K562 (cell line): ENCODE results near the gene MAN2A1. TPM values are rescaled to one million over a fixed set of nuclear protein-coding genes. Genes with fewer than 3 reads are reported as not detected.

Experiments used
- ATAC-seq: fragments of 200-7000 bp; cut with Tn5 transposase; 3 replicates; pipeline ENCODE4 v1.9.1; 2020; ENCODE audit warnings: moderate library complexity
- BruUV-seq: library from RNA; stranded (reverse); fragments of 400-500 nt; replicated peaks from 2 replicates; lab custom pipeline; 2021; lab: Mats Ljungman, UMichigan
- CTCF ChIA-PET: fragments of 300-600 bp; formaldehyde crosslinking; extraction: SDS; loops from one replicate; lab custom pipeline; 2021; ENCODE audit warnings: low intra/inter-chr PET ratio; lab: Yijun Ruan, JAX
- POLR2A ChIA-PET: fragments of 300-600, 350-650 bp; sonication (Branson Sonifier 250); formaldehyde crosslinking; extraction: SDS; loops from one replicate; lab custom pipeline; 2021; ENCODE audit warnings: antibody characterized with exemption, inconsistent platforms; lab: Yijun Ruan, JAX
- DNase-seq, 4 experiments: peaks; one replicate each; pipeline versions ENCODE4 v3.0.0 to v3.0.0-alpha.2; 2011 to 2018; ENCODE audit warnings: low spot score in 3 of 4, mixed read lengths in 3 of 4; ENCODE audit errors: extremely low read depth in 1 of 4
- FAIRE-seq: peaks from 2 replicates; lab custom pipeline; 2011; peaks lifted over from hg19 to GRCh38; lab: Jason Lieb, UNC
- H2AFZ ChIP-seq: 2 replicates; pipeline ENCODE4 v1.6.0; 2011; ENCODE audit warnings: low read depth, low read length, control low read depth, inconsistent platforms
- H3K27ac ChIP-seq: fragments of 200-600 bp; 3 replicates; pipeline ENCODE4 v1.8.0; 2011; ENCODE audit warnings: low read depth, mild to moderate bottlenecking, control low read depth, inconsistent platforms, low read length, moderate library complexity, mixed read lengths; ENCODE audit errors: extremely low read depth
- H3K27me3 ChIP-seq, 2 experiments: fragments of 300-600 bp in 1 of 2; 2 replicates in 1 of 2; 3 replicates in 1 of 2; pipeline versions ENCODE4 v1.6.0 to v1.8.0; 2011; ENCODE audit warnings: inconsistent platforms in 2 of 2, low read length in 2 of 2, mild to moderate bottlenecking in 1 of 2, mixed read lengths in 1 of 2, moderate library complexity in 1 of 2; ENCODE audit not compliant: control insufficient read depth in 2 of 2, insufficient read depth in 2 of 2
- H3K36me3 ChIP-seq: fragments of 300-600 bp; 3 replicates; pipeline ENCODE4 v1.8.0; 2011; ENCODE audit warnings: mild to moderate bottlenecking, low read length, inconsistent platforms; ENCODE audit not compliant: control insufficient read depth, insufficient read depth
- H3K4me1 ChIP-seq, 2 experiments: fragments of 200-600 bp in 1 of 2; replicated peaks in 1 of 2; 2 replicates in 1 of 2; 3 replicates in 1 of 2; pipeline versions ENCODE4 v1.5.1 to v1.8.0; 2011; ENCODE audit warnings: inconsistent platforms in 2 of 2, low read length in 2 of 2, mild to moderate bottlenecking in 1 of 2, mixed read lengths in 1 of 2, moderate library complexity in 1 of 2; ENCODE audit not compliant: control insufficient read depth in 2 of 2, insufficient read depth in 2 of 2
- H3K4me2 ChIP-seq: 2 replicates; pipeline ENCODE4 v1.6.1; 2011; ENCODE audit warnings: low read length, control low read depth, inconsistent platforms, mixed read lengths; ENCODE audit not compliant: insufficient read depth
- H3K4me3 ChIP-seq: fragments of 200-600 bp; sonication (generic), shearing (Covaris generic); 2 replicates; pipeline ENCODE4 v1.5.1; 2016; ENCODE audit warnings: control low read depth, inconsistent platforms
- H3K79me2 ChIP-seq: fragments of 200-600 bp; 3 replicates; pipeline ENCODE4 v1.8.0; 2011; ENCODE audit warnings: low read length, inconsistent platforms; ENCODE audit not compliant: control insufficient read depth, insufficient read depth
- H3K9ac ChIP-seq, 2 experiments: 2 replicates each; pipeline versions ENCODE4 v1.6.0 to v1.6.1; 2011; ENCODE audit warnings: low read depth in 2 of 2, low read length in 2 of 2, control low read depth in 1 of 2, inconsistent platforms in 1 of 2, mild to moderate bottlenecking in 1 of 2, mixed read lengths in 1 of 2; ENCODE audit not compliant: insufficient read depth in 1 of 2
- H3K9me1 ChIP-seq: one replicate; pipeline ENCODE4 v1.6.0; 2011; ENCODE audit warnings: inconsistent platforms, mild to moderate bottlenecking, low read length, moderate library complexity; ENCODE audit not compliant: control insufficient read depth, insufficient read depth
- H3K9me3 ChIP-seq: replicated peaks from 2 replicates; pipeline ENCODE4 v1.5.1; 2011; ENCODE audit warnings: low read depth, low read length, inconsistent platforms; ENCODE audit not compliant: control insufficient read depth, insufficient read depth
- H4K20me1 ChIP-seq: replicated peaks from 2 replicates; pipeline ENCODE4 v1.6.1; 2011; ENCODE audit warnings: low read length, inconsistent platforms, mixed read lengths; ENCODE audit not compliant: control insufficient read depth, insufficient read depth
- ARHGAP35 ChIP-seq: fragments of 450-650 bp; IDR thresholded peaks from 2 replicates; pipeline ENCODE4 v1.6.1; 2018; ENCODE audit not compliant: partially characterized antibody
- HMG20B ChIP-seq: fragments of 250-450 bp; sonication (Bioruptor Pico); IDR thresholded peaks from 2 replicates; pipeline ENCODE4 v1.5.0; 2021; ENCODE audit warnings: mild to moderate bottlenecking
- KDM5B ChIP-seq: fragments of 200-600 bp; sonication (generic); IDR thresholded peaks from 2 replicates; pipeline ENCODE4 v1.6.1; 2012; ENCODE audit warnings: low read depth, mild to moderate bottlenecking, moderate library complexity, low read length, control low read depth, inconsistent platforms; ENCODE audit not compliant: insufficient replicate concordance
- RBFOX2 ChIP-seq: fragments of 200-400 bp; formaldehyde crosslinking; IDR thresholded peaks from 2 replicates; pipeline ENCODE4 v1.6.1; 2017; ENCODE audit warnings: low read depth, mild to moderate bottlenecking, low read length, moderate library complexity
- SMARCE1 ChIP-seq: fragments of 450-650 bp; IDR thresholded peaks from 2 replicates; pipeline ENCODE4 v1.7.1; 2016; ENCODE audit warnings: mild to moderate bottlenecking
- TEAD2 ChIP-seq: fragments of 450-650 bp; IDR thresholded peaks from 2 replicates; pipeline ENCODE4 v1.6.1; 2016; ENCODE audit warnings: missing genetic modification characterization, control low read depth, missing compliant biosample characterization
- TRIM28 ChIP-seq: fragments of 450-650 bp; IDR thresholded peaks from 2 replicates; pipeline ENCODE4 v1.6.1; 2017
- ZBTB7A ChIP-seq: IDR thresholded peaks from 2 replicates; pipeline ENCODE4 v1.6.1; 2011; ENCODE audit warnings: low read depth, mild to moderate bottlenecking, low read length, moderate library complexity, borderline replicate concordance; ENCODE audit not compliant: control insufficient read depth
- ZNF316 ChIP-seq: fragments of 450-650 bp; IDR thresholded peaks from 2 replicates; pipeline ENCODE4 v1.6.1; 2016
- ZNF695 ChIP-seq: fragments of 450-650 bp; formaldehyde crosslinking; IDR thresholded peaks from 2 replicates; pipeline ENCODE4 v1.4.0; 2020; ENCODE audit warnings: mild to moderate bottlenecking, moderate library complexity
- WGBS: fragments of 100-300 bp; shearing (Covaris generic); methylation state at CpG from one replicate; pipeline ENCODE4 v1.1.6; 2016; ENCODE audit warnings: low coverage, mixed read lengths; ENCODE audit not compliant: insufficient coverage; ENCODE audit errors: missing lambda C conversion rate; 5-methylcytosine and 5-hydroxymethylcytosine counted together
- in situ Hi-C: fragments of 300-500 bp; cut with MboI; formaldehyde crosslinking; loops from 4 replicates; pipeline ENCODE4 v1.15.0; 2018; ENCODE audit warnings: inconsistent platforms, mixed read lengths
- intact Hi-C: fragments of 100-400 bp; cut with micrococcal nuclease; formaldehyde crosslinking; loops from 2 replicates; pipeline ENCODE4 v1.14.2; 2022
- polyA plus RNA-seq, 8 experiments: library from polyadenylated mRNA; depleted of rRNA in 4 of 8; stranded (reverse) in 5 of 8; unstranded in 3 of 8; fragments of >200 nt; fragmentation: Nextera tagmentation in 2 of 8; fragmentation: Illumina TruSeq in 1 of 8; extraction: Ambion mirVana in 2 of 8; extraction: Trizol in 1 of 8; gene quantifications; 2 replicates each; pipeline versions ENCODE4 v1.2.1 to v1.2.3, GENCODE V29; 2011 to 2014; ENCODE audit warnings: inconsistent platforms in 1 of 8, missing spikeins in 1 of 8
- total RNA-seq, 7 experiments: library from RNA; depleted of rRNA in 6 of 7; stranded (reverse); fragments of >200 nt in 6 of 7; fragmentation: Illumina TruSeq in 2 of 7; extraction: Trizol in 2 of 7; gene quantifications; 2 replicates each; pipeline versions ENCODE4 v1.2.1 to v1.2.3, GENCODE V29; 2011 to 2021; ENCODE audit warnings: low replicate concordance in 1 of 7
- TF ChIP-seq, protein P1 (sequence below), 2 experiments: fragments of 450-650 bp in 1 of 2; sonication (generic) in 1 of 2; formaldehyde crosslinking in 1 of 2; IDR thresholded peaks in 1 of 2; conservative IDR thresholded peaks in 1 of 2; 2 replicates each; pipeline versions ENCODE4 v1.6.1 to v1.8.1; 2016 to 2023; ENCODE audit warnings: mild to moderate bottlenecking in 2 of 2, moderate library complexity in 2 of 2, inconsistent platforms in 1 of 2, missing genetic modification reagents in 1 of 2
- TF ChIP-seq, protein P2 (sequence below), 2 experiments: fragments of 450-650 bp; conservative IDR thresholded peaks; 2 replicates each; pipeline ENCODE4 v1.6.1; 2017; ENCODE audit warnings: mild to moderate bottlenecking in 2 of 2, moderate library complexity in 2 of 2
- TF ChIP-seq, protein P3 (sequence below): fragments of 250-450 bp; sonication (Bioruptor Pico); IDR thresholded peaks from 2 replicates; pipeline ENCODE4 v1.4.0; 2020; ENCODE audit warnings: mild to moderate bottlenecking, moderate library complexity
- TF ChIP-seq, protein P4 (sequence below): IDR thresholded peaks from 2 replicates; pipeline ENCODE4 v1.6.1; 2011; ENCODE audit not compliant: insufficient read length; ENCODE audit errors: extremely low read depth
- TF ChIP-seq, protein P5 (sequence below): IDR thresholded peaks from 2 replicates; pipeline ENCODE4 v1.6.1; 2011; ENCODE audit warnings: borderline replicate concordance, low read depth, mild to moderate bottlenecking, moderate library complexity, low read length; ENCODE audit not compliant: insufficient read depth, poor library complexity, severe bottlenecking

The MAN2A1 gene
- total and polyA plus RNA-seq, 9 of the 15 experiments (the other 6 are each of a cell fraction or from before 2014, with no cell fraction given) = 5.2 to 32.0 (median 19.8) TPM

DNA sequence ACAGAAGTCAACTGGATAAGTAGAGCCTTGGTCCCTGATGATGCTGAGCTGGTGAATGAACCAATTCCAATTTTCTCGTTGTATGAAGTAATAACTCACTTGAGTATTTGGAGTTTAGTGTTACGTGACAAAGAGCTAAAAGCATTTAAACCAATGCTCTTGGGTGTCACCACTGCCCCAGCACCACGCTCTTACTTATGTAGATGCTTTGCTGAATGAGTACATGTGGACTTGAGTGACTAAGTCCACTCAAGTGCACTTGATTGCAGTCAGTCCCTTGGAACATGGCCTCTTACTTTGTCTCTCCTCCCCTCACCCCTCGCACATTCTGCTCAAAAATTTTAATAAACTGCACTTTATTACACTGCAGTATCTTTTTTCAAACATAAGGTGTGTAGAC is 184.0 kb downstream of the MAN2A1 start (continued):
- TF ChIP-seq, protein P1, sequence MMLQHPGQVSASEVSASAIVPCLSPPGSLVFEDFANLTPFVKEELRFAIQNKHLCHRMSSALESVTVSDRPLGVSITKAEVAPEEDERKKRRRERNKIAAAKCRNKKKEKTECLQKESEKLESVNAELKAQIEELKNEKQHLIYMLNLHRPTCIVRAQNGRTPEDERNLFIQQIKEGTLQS (IDR thresholded peaks at IDR 0.05) = no peak
- TF ChIP-seq, protein P1 (CRISPR knock-in tag; conservative IDR thresholded peaks at IDR 0.05) = no peak
- TF ChIP-seq ZNF316 (no peak), KDM5B (no peak)

DNA sequence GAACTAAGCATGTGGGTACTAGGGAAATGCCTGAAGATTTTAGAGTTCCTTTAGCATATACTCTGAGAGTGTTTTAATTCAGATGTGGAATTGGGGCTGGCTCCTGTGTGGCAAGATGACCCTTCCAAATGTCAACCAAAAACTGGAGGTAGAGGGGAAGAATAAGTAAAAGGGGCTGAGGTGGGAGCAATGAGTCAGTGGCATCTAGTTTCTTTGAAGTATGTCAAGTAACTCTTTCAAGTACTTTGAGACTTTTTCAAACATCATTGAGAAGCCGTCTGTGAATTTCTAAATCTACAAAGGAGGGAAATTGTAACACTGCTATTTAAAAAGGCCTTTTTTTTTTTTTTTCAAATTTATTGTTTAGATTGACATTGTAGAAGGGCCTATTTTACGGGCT is 184.4 kb downstream of the MAN2A1 start:
- DNase-seq = no peak
- no peaks in the 10 kb centered on the region for H3K79me2 ChIP-seq
- WGBS = 15% methylated on average over 2 of the region's 2 CpGs
- intact Hi-C loops (no loop called here), in situ Hi-C loops (no loop called here)
- H3K36me3 ChIP-seq = no peaks in the 10 kb centered on the region
- no peak overlapping the region for H3K4me3 ChIP-seq
- H3K9ac ChIP-seq = no peak overlapping the region
- no TSS peak for BruUV-seq
- H3K9me3 ChIP-seq = no peaks in the 10 kb centered on the region
- ChIA-PET CTCF (no interaction called here), POLR2A (no interaction called here)
- ATAC-seq = no peak
- no peak overlapping the region for H2AFZ ChIP-seq
- no peaks in the 10 kb centered on the region for H3K9me1 ChIP-seq
- H3K4me2 ChIP-seq = no peak overlapping the region
- H3K27me3 ChIP-seq = peaks cover 8 to 15% of the 10 kb centered on the region in 2 experiments; a peak in 3 of 5 replicates
- H3K4me1 ChIP-seq = no peaks in the 10 kb centered on the region
- H3K27ac ChIP-seq = no peak overlapping the region
- no peaks in the 10 kb centered on the region for H4K20me1 ChIP-seq
- no peak for FAIRE-seq
- TF ChIP-seq ZNF695 (CRISPR knock-in tag) (no peak), TRIM28 (no peak), ZBTB7A (no peak), TEAD2 (tag) (no peak), RBFOX2 (no peak), ARHGAP35 (no peak), SMARCE1 (no peak), HMG20B (no peak)
- TF ChIP-seq, protein P2, sequence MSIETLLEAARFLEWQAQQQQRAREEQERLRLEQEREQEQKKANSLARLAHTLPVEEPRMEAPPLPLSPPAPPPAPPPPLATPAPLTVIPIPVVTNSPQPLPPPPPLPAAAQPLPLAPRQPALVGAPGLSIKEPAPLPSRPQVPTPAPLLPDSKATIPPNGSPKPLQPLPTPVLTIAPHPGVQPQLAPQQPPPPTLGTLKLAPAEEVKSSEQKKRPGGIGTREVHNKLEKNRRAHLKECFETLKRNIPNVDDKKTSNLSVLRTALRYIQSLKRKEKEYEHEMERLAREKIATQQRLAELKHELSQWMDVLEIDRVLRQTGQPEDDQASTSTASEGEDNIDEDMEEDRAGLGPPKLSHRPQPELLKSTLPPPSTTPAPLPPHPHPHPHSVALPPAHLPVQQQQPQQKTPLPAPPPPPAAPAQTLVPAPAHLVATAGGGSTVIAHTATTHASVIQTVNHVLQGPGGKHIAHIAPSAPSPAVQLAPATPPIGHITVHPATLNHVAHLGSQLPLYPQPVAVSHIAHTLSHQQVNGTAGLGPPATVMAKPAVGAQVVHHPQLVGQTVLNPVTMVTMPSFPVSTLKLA (conservative IDR thresholded peaks at IDR 0.05) = no peak
- TF ChIP-seq, protein P3, sequence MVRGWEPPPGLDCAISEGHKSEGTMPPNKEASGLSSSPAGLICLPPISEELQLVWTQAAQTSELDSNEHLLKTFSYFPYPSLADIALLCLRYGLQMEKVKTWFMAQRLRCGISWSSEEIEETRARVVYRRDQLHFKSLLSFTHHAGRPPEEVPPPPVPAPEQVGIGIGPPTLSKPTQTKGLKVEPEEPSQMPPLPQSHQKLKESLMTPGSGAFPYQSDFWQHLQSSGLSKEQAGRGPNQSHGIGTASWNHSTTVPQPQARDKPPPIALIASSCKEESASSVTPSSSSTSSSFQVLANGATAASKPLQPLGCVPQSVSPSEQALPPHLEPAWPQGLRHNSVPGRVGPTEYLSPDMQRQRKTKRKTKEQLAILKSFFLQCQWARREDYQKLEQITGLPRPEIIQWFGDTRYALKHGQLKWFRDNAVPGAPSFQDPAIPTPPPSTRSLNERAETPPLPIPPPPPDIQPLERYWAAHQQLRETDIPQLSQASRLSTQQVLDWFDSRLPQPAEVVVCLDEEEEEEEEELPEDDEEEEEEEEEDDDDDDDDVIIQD (CRISPR knock-in tag) = no peak
- TF ChIP-seq, protein P4, sequence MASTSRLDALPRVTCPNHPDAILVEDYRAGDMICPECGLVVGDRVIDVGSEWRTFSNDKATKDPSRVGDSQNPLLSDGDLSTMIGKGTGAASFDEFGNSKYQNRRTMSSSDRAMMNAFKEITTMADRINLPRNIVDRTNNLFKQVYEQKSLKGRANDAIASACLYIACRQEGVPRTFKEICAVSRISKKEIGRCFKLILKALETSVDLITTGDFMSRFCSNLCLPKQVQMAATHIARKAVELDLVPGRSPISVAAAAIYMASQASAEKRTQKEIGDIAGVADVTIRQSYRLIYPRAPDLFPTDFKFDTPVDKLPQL = no peak
- TF ChIP-seq, protein P5, sequence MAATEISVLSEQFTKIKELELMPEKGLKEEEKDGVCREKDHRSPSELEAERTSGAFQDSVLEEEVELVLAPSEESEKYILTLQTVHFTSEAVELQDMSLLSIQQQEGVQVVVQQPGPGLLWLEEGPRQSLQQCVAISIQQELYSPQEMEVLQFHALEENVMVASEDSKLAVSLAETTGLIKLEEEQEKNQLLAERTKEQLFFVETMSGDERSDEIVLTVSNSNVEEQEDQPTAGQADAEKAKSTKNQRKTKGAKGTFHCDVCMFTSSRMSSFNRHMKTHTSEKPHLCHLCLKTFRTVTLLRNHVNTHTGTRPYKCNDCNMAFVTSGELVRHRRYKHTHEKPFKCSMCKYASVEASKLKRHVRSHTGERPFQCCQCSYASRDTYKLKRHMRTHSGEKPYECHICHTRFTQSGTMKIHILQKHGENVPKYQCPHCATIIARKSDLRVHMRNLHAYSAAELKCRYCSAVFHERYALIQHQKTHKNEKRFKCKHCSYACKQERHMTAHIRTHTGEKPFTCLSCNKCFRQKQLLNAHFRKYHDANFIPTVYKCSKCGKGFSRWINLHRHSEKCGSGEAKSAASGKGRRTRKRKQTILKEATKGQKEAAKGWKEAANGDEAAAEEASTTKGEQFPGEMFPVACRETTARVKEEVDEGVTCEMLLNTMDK = no peak
